ENCODE data around the gene FRMPD4.
"Not testable (repeated sequence)": the region's sequence is repeated elsewhere in the genome, so short reads cannot be mapped to it uniquely, and the experiment has no call there.

Gene FRMPD4

DNA sequence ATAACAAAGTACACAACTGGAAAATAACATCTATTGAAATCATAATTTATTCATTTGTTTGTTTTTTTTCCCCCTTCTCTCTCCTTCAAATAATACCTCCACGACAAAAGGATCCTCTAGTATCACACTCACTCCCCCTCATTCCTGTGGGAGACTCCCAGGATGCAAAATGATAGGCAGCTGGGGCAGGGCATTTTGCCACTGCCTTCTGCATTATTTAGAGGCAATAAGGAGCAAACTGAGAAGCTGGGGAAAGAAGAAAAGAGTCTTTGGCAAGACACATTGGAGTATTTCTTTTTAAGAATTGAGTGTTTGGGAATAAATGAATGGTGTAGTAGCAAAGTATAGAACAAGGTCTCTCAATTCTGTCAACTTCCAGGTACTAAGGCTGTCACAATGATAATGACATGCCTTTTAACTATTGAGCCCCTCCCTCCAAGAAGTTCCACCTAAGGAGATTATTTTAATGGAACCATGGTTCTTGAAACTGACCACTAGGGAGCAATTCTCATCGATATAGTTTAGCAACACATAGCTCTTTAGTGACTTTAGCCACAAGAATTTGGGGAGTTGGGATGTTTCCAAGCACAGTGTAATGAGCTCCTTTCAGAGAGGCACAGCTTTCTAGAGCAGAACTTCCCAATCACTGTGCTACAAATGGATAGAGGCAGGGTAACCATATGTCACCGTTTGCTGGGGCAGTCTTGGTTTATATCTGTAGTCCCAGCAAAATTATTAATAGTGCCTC lies 303.3 kb downstream of the FRMPD4 start:
- DNase-seq (ENCODE audit: low spot score), result no peak

DNA sequence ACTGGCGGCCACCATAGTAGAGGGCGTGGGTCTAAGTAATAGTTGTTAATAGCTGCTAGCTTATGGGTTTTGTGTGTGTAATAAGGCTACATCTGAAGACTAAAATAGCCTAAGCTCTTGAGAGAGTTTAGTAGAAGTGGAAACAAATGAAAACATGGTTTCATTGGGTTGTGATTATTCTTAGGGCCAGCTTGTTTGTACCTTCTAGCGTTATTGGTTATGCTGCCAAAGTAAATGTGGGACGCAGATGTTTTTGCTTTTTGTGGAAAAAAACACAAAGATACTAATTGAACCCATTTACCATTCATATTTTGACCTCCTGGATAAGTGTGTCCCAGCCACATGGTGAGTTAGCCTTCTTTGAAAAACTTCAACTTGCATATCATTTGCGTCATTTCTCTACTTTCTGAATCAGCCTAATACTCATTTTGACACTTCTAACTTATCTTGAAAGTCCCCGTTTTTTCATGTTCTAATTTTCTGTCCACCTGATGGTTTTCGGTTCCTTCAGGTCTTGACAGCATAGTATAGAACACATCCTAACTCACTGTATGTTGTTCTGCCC lies 305.3 kb downstream of the FRMPD4 start:
- DNase-seq (ENCODE audit: low spot score), result no peak

- DNase-seq (ENCODE audit: low spot score), result no peak
Measured at GRCh38 chrX:12446342-12447075, 308.2 kb downstream of the FRMPD4 start.

GRCh38 chrX:12447448-12448064 lies 309.3 kb downstream of the FRMPD4 start:
- no peak for DNase-seq (ENCODE audit: low spot score)

DNA sequence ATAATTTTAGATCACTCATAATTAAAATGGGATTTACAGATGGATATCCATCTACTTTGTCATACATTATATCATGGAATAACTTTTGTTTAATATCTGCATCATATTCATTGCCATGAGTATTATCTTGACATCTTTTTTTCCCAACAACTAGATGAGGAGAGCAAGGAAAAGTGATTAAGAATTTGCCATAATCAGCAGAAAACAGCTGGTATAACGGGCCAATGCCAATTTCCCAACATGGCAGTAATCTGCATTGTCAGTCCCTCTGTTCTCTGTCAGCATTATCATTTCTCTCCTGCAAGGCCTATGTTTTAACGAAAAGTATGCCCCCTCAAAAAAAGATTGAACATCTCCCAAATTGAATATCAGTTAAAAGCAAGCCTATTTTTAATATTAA lies 314.0 kb downstream of the FRMPD4 start:
- DNase-seq (ENCODE audit: low spot score), result no peak

GRCh38 chrX:12460929-12461328 lies 322.7 kb downstream of the FRMPD4 start:
- no peak for DNase-seq (ENCODE audit: low spot score)

GRCh38 chrX:12463052-12463451 lies 324.8 kb downstream of the FRMPD4 start:
- no peak for DNase-seq (ENCODE audit: low spot score)

GRCh38 chrX:12463873-12464272 lies 325.6 kb downstream of the FRMPD4 start:
- no peak for DNase-seq (ENCODE audit: low spot score)

GRCh38 chrX:12467321-12467720 lies 329.0 kb downstream of the FRMPD4 start:
- no peak for DNase-seq (ENCODE audit: low spot score)

DNA sequence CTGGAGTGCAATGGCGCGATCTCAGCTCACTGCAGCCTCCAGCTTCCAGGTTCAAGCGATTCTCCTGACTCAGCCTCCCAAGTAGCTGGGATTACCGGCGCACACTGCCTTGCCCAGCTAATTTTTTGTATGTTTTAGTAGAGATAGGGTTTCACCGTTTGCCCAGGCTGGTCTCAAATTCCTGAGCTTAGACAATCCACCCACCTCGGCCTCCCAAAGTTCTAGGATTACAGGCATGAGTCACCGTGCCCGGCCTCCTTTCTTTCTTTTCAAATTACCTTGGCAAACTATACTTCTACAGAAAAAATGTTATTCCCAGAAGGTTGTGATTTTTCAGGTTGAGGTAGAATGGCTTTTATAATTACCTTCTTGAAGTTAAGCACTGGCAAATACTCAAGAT lies 331.0 kb downstream of the FRMPD4 start:
- no peak for DNase-seq (ENCODE audit: low spot score)

- no peak for DNase-seq (ENCODE audit: low spot score)
Measured at GRCh38 chrX:12471061-12471460, 332.8 kb downstream of the FRMPD4 start.

- DNase-seq (ENCODE audit: low spot score), result no peak
Measured at GRCh38 chrX:12480956-12481355, 342.7 kb downstream of the FRMPD4 start.

GRCh38 chrX:12488220-12488619 lies 349.9 kb downstream of the FRMPD4 start:
- DNase-seq (ENCODE audit: low spot score), result no peak

- no peak for DNase-seq (ENCODE audit: low spot score)
Measured at GRCh38 chrX:12488771-12489170, 350.5 kb downstream of the FRMPD4 start.

- DNase-seq (ENCODE audit: low spot score), result no peak
Measured at GRCh38 chrX:12489341-12489740, 351.1 kb downstream of the FRMPD4 start.

- DNase-seq (ENCODE audit: low spot score), result no peak
Measured at GRCh38 chrX:12494400-12495138, 356.3 kb downstream of the FRMPD4 start.

GRCh38 chrX:12496343-12496742 lies 358.1 kb downstream of the FRMPD4 start:
- DNase-seq (ENCODE audit: low spot score), result no peak

DNA sequence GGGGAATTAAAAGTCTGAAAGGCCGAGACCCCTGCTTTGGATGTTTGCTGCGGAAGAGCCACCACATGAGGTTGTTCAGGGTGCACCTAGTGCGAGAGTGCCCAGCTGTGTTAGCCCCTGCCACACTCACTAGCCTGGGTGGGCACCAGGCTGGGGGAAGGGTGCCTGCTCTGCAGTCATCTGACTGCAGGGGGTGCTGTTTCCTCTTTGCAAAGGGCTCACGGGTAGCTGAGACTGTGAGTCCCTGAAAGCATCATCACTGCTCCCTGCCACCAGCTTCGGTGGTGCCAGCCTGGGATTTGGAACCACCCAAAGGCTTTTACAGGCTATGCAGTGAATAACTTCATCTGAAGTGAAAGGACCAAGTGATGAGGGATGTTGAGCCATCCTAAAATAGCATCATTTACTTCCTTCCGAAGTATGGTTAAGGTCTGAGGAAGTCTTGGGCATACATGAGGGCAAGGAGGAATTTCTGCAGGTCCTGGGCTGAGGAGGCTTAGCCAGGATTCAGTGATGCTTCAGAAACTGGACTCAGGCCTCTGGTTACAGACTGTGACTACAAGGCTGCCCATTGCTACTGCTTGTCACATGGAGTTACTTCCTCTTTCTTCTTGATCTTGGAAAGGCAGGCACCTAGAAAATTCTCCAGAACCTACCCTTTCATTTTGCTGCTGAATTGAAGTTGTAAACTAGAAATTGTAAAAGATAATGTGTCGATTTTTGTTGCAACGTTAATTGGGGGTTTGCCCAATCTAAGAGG lies 359.7 kb downstream of the FRMPD4 start:
- no peak for DNase-seq (ENCODE audit: low spot score)

- no peak for DNase-seq (ENCODE audit: low spot score)
Measured at GRCh38 chrX:12505127-12505526, 366.9 kb downstream of the FRMPD4 start.

DNA sequence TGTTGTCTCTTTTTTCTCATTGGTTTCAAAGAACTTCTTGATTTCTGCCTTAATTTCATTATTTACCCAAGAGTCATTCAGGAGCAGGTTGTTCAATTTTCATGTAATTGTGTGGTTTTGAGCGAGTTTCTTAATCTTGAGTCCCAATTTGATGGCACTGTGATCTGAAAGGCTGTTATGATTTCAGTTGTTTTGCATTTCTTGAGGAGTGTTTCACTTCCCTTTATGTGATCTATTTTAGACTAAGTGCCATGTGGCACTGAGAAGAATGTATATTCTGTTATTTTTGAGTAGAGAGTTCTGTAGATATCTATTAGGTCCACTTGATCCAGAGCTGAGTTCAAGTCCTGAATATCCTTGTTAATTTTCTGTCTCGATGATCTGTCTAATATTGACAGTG lies 377.1 kb downstream of the FRMPD4 start:
- not testable (repeated sequence) for DNase-seq (ENCODE audit: low spot score)

DNA sequence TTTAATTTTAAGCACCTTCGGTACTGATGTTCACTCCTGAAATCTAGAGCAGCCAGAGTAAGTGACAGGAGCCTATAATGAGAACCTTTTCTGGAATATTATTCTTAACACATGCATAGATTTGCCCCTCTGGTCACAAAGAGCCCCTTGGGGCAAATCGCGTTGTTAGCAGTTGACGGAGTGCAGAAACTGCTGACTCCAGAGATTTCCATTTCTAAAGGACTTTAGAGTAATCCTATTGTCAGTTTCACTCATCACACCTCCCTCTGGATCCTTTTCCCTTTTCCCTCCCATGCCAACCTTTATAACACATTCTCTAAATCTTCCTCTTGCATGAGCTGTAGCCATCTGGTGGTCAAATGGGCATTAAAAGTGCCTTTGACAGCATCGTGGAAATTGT lies 388.0 kb downstream of the FRMPD4 start:
- no peak for DNase-seq (ENCODE audit: low spot score)

All from HuH-7.5 (cell line).